Thymus (tissue), 11 donors: ENCODE data around the gene PLA2G5. TPM values are rescaled to one million over a fixed set of nuclear protein-coding genes. Genes with fewer than 3 reads are reported as not detected.
"Not testable (repeated sequence)": the region's sequence is repeated elsewhere in the genome, so short reads cannot be mapped to it uniquely, and the experiment has no call there.

ENCODE experiments used
- DNase-seq, 9 donors: peaks; one replicate each; pipeline ENCODE4 v3.0.0-alpha.2; 2013; ENCODE audit warnings: low spot score in 9 of 9, low read depth in 6 of 9, missing footprints in 1 of 9
- H3K27ac ChIP-seq, 2 donors: one replicate each; pipeline ENCODE4 v1.5.1; 2013; ENCODE audit warnings: control low read depth in 1 of 2, low read depth in 1 of 2, low read length in 1 of 2, mild to moderate bottlenecking in 1 of 2, moderate library complexity in 1 of 2
- H3K27me3 ChIP-seq, 2 donors: one replicate each; pipeline ENCODE4 v1.5.1; 2013; ENCODE audit warnings: low read length in 1 of 2; ENCODE audit not compliant: control insufficient read depth in 2 of 2, insufficient read depth in 1 of 2
- H3K36me3 ChIP-seq, 2 donors: one replicate each; pipeline ENCODE4 v1.5.1; 2013; ENCODE audit warnings: low read length in 1 of 2, mild to moderate bottlenecking in 1 of 2, moderate library complexity in 1 of 2; ENCODE audit not compliant: control insufficient read depth in 2 of 2, insufficient read depth in 2 of 2
- H3K4me1 ChIP-seq, 2 donors: one replicate each; pipeline ENCODE4 v1.5.1; 2013; ENCODE audit warnings: low read length in 2 of 2; ENCODE audit not compliant: control insufficient read depth in 2 of 2, insufficient read depth in 2 of 2
- H3K4me3 ChIP-seq, 2 donors: one replicate each; pipeline ENCODE4 v1.5.1; 2013; ENCODE audit warnings: low read length in 2 of 2, control low read depth in 1 of 2, mild to moderate bottlenecking in 1 of 2
- H3K9me3 ChIP-seq, 2 donors: one replicate each; pipeline ENCODE4 v1.5.1; 2013; ENCODE audit warnings: low read length in 1 of 2, mild to moderate bottlenecking in 1 of 2; ENCODE audit not compliant: control insufficient read depth in 2 of 2, insufficient read depth in 1 of 2
- WGBS: extraction: QIAGEN DNeasy Blood & Tissue Kit; methylation state at CpG from one replicate; pipeline ENCODE4 v1.1.7; 2013; 5-methylcytosine and 5-hydroxymethylcytosine counted together
- polyA plus RNA-seq: library from polyadenylated mRNA; stranded (reverse); fragments of 200-250 nt; gene quantifications from one replicate; pipeline ENCODE4 v1.2.3, GENCODE V29; 2013
- total RNA-seq: library from RNA; stranded (reverse); fragments of 120-200 nt; gene quantifications from one replicate; pipeline ENCODE4 v1.2.4, GENCODE V29; 2013
- donor health status: healthy.

Gene PLA2G5
- total and polyA plus RNA-seq, 2 donors: 0.09 to 1.6 TPM

GRCh38 chr1:20130518-20130917 is 60.5 kb downstream of the PLA2G5 start:
- not testable (repeated sequence) for H3K4me3 ChIP-seq, H3K36me3 ChIP-seq, DNase-seq, H3K27ac ChIP-seq, H3K4me1 ChIP-seq, H3K9me3 ChIP-seq, H3K27me3 ChIP-seq
- WGBS: 96% methylated on average over 3 of the region's 3 CpGs

GRCh38 chr1:20134995-20135394 is 65.0 kb downstream of the PLA2G5 start:
- DNase-seq: no peak
- Histone ChIP-seq H3K9me3 (no peaks in the 10 kb centered on the region), H3K27me3 (no peaks in the 10 kb centered on the region), H3K36me3 (no peaks in the 10 kb centered on the region), H3K4me1 (no peaks in the 10 kb centered on the region), H3K4me3 (no peak overlapping the region), H3K27ac (no peak overlapping the region)
- 94% methylated on average over 3 of the region's 3 CpGs for WGBS

- Histone ChIP-seq H3K4me1 (no peaks in the 10 kb centered on the region), H3K27ac (no peak overlapping the region), H3K4me3 (no peak overlapping the region), H3K27me3 (no peaks in the 10 kb centered on the region), H3K9me3 (no peaks in the 10 kb centered on the region), H3K36me3 (no peaks in the 10 kb centered on the region)
- 99% methylated on average over 3 of the region's 3 CpGs for WGBS
- DNase-seq: no peak
These were observed 66.3 kb downstream of the PLA2G5 start for GRCh38 chr1:20136249-20136648.

GRCh38 chr1:20137055-20137454 is 67.1 kb downstream of the PLA2G5 start:
- no peaks in the 10 kb centered on the region for H3K27me3 ChIP-seq
- DNase-seq: no peak
- H3K4me3 ChIP-seq: no peak overlapping the region
- no peaks in the 10 kb centered on the region for H3K9me3 ChIP-seq
- no peaks in the 10 kb centered on the region for H3K4me1 ChIP-seq
- WGBS: 94% methylated on average over 4 of the region's 4 CpGs
- no peaks in the 10 kb centered on the region for H3K36me3 ChIP-seq
- H3K27ac ChIP-seq: no peak overlapping the region

- Histone ChIP-seq H3K27ac (no peak overlapping the region), H3K9me3 (no peaks in the 10 kb centered on the region), H3K27me3 (no peaks in the 10 kb centered on the region), H3K4me3 (no peak overlapping the region), H3K4me1 (no peaks in the 10 kb centered on the region), H3K36me3 (no peaks in the 10 kb centered on the region)
- no peak for DNase-seq
- 93% methylated on average over 1 of the region's 1 CpG for WGBS
These were observed 67.6 kb downstream of the PLA2G5 start for GRCh38 chr1:20137604-20138003.

GRCh38 chr1:20138346-20138745 is 68.4 kb downstream of the PLA2G5 start:
- H3K4me3 ChIP-seq: no peak overlapping the region
- no peaks in the 10 kb centered on the region for H3K4me1 ChIP-seq
- H3K27ac ChIP-seq: no peak overlapping the region
- no peaks in the 10 kb centered on the region for H3K9me3 ChIP-seq
- no peaks in the 10 kb centered on the region for H3K36me3 ChIP-seq
- DNase-seq: no peak
- 96% methylated on average over 6 of the region's 6 CpGs for WGBS
- no peaks in the 10 kb centered on the region for H3K27me3 ChIP-seq

- no peak for DNase-seq
- Histone ChIP-seq H3K27ac (no peak within 1 kb of the TSS), H3K9me3 (no peaks in the 10 kb centered on the region), H3K4me1 (no peaks in the 10 kb centered on the region), H3K36me3 (no peaks in the 10 kb centered on the region), H3K27me3 (no peaks in the 10 kb centered on the region), H3K4me3 (no peak within 1 kb of the TSS)
- 93% methylated on average over 9 of the region's 9 CpGs for WGBS
These were observed 69.1 kb downstream of the PLA2G5 start, which contains the start of gene PLA2G2F for GRCh38 chr1:20138961-20139550. Gene PLA2G2F (plus strand): TSS chr1:20139323. CDS start chr1:20139428, 105 bp downstream.

- Histone ChIP-seq H3K4me3 (no peak overlapping the region), H3K4me1 (no peaks in the 10 kb centered on the region), H3K27ac (no peak overlapping the region), H3K36me3 (no peaks in the 10 kb centered on the region), H3K27me3 (no peaks in the 10 kb centered on the region), H3K9me3 (no peaks in the 10 kb centered on the region)
- 81% methylated on average over 13 of the region's 13 CpGs for WGBS
- no peak for DNase-seq
These were observed 70.0 kb downstream of the PLA2G5 start for GRCh38 chr1:20139776-20140612.

- Histone ChIP-seq H3K27me3 (no peaks in the 10 kb centered on the region), H3K4me3 (no peak overlapping the region), H3K36me3 (no peaks in the 10 kb centered on the region), H3K27ac (no peak overlapping the region), H3K9me3 (no peaks in the 10 kb centered on the region), H3K4me1 (no peaks in the 10 kb centered on the region)
- WGBS: 96% methylated on average over 9 of the region's 9 CpGs
- DNase-seq: no peak
These were observed 71.0 kb downstream of the PLA2G5 start for GRCh38 chr1:20141001-20141400.
